T-helper 1 cell treated with Interleukin-12 subunit alpha and Interleukin-12 subunit beta and Interleukin-4 antibody, amounts not matched to agents 30 μg/mL and 1 μg/mL, for 36 hours (primary cell): ENCODE data around the gene CCDC167.

Experiments used
- H3K27ac Mint-ChIP-seq: one replicate; pipeline ENCODE4 v1.8.0; 2021; ENCODE audit warnings: mild to moderate bottlenecking, mixed read lengths
- H3K27me3 Mint-ChIP-seq: one replicate; pipeline ENCODE4 v1.8.0; 2021; ENCODE audit warnings: low read depth, mixed read lengths
- H3K36me3 Mint-ChIP-seq: one replicate; pipeline ENCODE4 v1.8.0; 2021; ENCODE audit warnings: low read depth, mixed read lengths
- H3K4me1 Mint-ChIP-seq: one replicate; pipeline ENCODE4 v1.8.0; 2021; ENCODE audit warnings: low read depth, mixed read lengths
- H3K4me3 Mint-ChIP-seq: one replicate; pipeline ENCODE4 v1.8.0; 2021; ENCODE audit warnings: mild to moderate bottlenecking, moderate library complexity, mixed read lengths
- H3K9me3 Mint-ChIP-seq: one replicate; pipeline ENCODE4 v1.8.0; 2021; ENCODE audit warnings: mixed read lengths

Gene CCDC167

GRCh38 chr6:37433657-37434271 is 65.9 kb downstream of the CCDC167 start:
- Mint-ChIP-seq H3K4me3 (peak overlapping the region; percentile 83), H3K27ac (peak overlapping the region; percentile 99), H3K27me3 (peaks cover 4% of the 10 kb centered on the region), H3K9me3 (peaks cover 4% of the 10 kb centered on the region), H3K4me1 (peaks cover 36% of the 10 kb centered on the region), H3K36me3 (peaks cover 27% of the 10 kb centered on the region)
